GM12878 (cell line): ENCODE results near the gene KDM6A. TPM values are rescaled to one million over a fixed set of nuclear protein-coding genes. Genes with fewer than 3 reads are reported as not detected.
"Not testable (repeated sequence)": the region's sequence is repeated elsewhere in the genome, so short reads cannot be mapped to it uniquely, and the experiment has no call there.

Experiments used
- ATAC-seq: fragments of 200-7000 bp; cut with Tn5 transposase; 3 replicates; pipeline ENCODE4 v1.9.1; 2020; ENCODE audit warnings: mild to moderate bottlenecking, moderate library complexity
- BruUV-seq: library from RNA; stranded (reverse); fragments of 400-500 nt; replicated peaks from 2 replicates; lab custom pipeline; 2021; lab: Mats Ljungman, UMichigan
- CTCF ChIA-PET: fragments of 300-600 bp; sonication (Branson Sonifier 250); formaldehyde crosslinking; extraction: SDS; loops from one replicate; lab custom pipeline; 2021; ENCODE audit warnings: inconsistent platforms; lab: Yijun Ruan, JAX
- POLR2A ChIA-PET: fragments of 350-600 bp; formaldehyde crosslinking; extraction: SDS; loops from one replicate; lab custom pipeline; 2021; ENCODE audit warnings: inconsistent platforms; lab: Charles Lee
- RAD21 ChIA-PET: fragments of 300-600 bp; sonication (Branson Sonifier 250); formaldehyde crosslinking; loops from one replicate; lab custom pipeline; 2023; ENCODE audit warnings: antibody characterized with exemption; ENCODE audit not compliant: unreplicated experiment; lab: Charles Lee
- SMC1A ChIA-PET: fragments of 300-600 bp; sonication (Branson Sonifier 250); formaldehyde crosslinking; loops from one replicate; lab custom pipeline; 2023; ENCODE audit not compliant: unreplicated experiment, uncharacterized antibody; lab: Charles Lee
- DNase-seq: peaks from one replicate; pipeline ENCODE4 v3.0.0-alpha.2; 2011; ENCODE audit warnings: low read depth, low spot score
- FAIRE-seq: peaks from 3 replicates; lab custom pipeline; 2011; peaks lifted over from hg19 to GRCh38; lab: Jason Lieb, UNC
- H2AFZ ChIP-seq: 2 replicates; pipeline ENCODE4 v1.6.0; 2011; ENCODE audit warnings: low read depth, low read length, control low read depth; ENCODE audit not compliant: control insufficient read depth
- H3K27ac ChIP-seq: 2 replicates; pipeline ENCODE4 v1.5.1; 2011; ENCODE audit warnings: control low read depth; ENCODE audit not compliant: control insufficient read depth, insufficient read depth
- H3K27me3 ChIP-seq, 2 experiments: replicated peaks in 1 of 2; 2 replicates each; pipeline versions ENCODE4 v1.6.0 to v1.6.1; 2011; ENCODE audit warnings: low read length in 1 of 2; ENCODE audit not compliant: control insufficient read depth in 2 of 2, insufficient read depth in 2 of 2
- H3K36me3 ChIP-seq, 2 experiments: 2 replicates each; pipeline ENCODE4 v1.5.1; 2011; ENCODE audit warnings: low read length in 1 of 2; ENCODE audit not compliant: control insufficient read depth in 2 of 2, insufficient read depth in 2 of 2
- H3K4me1 ChIP-seq: 2 replicates; pipeline ENCODE4 v1.6.1; 2011; ENCODE audit warnings: mild to moderate bottlenecking, low read length, moderate library complexity, mixed read lengths; ENCODE audit not compliant: control insufficient read depth, insufficient read depth
- H3K4me2 ChIP-seq: 2 replicates; pipeline ENCODE4 v1.6.0; 2011; ENCODE audit warnings: control low read depth; ENCODE audit not compliant: control insufficient read depth, insufficient read depth
- H3K4me3 ChIP-seq: fragments of 200-600 bp; sonication (generic); 2 replicates; pipeline ENCODE4 v1.5.1; 2016
- H3K79me2 ChIP-seq: 2 replicates; pipeline ENCODE4 v1.6.0; 2011; ENCODE audit warnings: low read length; ENCODE audit not compliant: control insufficient read depth, insufficient read depth
- H3K9ac ChIP-seq: 2 replicates; pipeline ENCODE4 v1.8.0; 2011; ENCODE audit warnings: low read length, control low read depth, mixed read lengths; ENCODE audit not compliant: control insufficient read depth, insufficient read depth
- H3K9me3 ChIP-seq: replicated peaks from 3 replicates; pipeline ENCODE4 v1.5.1; 2011; ENCODE audit warnings: mild to moderate bottlenecking, low read length; ENCODE audit not compliant: control insufficient read depth, insufficient read depth
- H4K20me1 ChIP-seq: 2 replicates; pipeline ENCODE4 v1.6.0; 2011; ENCODE audit not compliant: control insufficient read depth, insufficient read depth
- ZBTB33 ChIP-seq: fragments of 450-650 bp; IDR thresholded peaks from 2 replicates; pipeline ENCODE4 v1.6.1; 2017; ENCODE audit warnings: mild to moderate bottlenecking
- WGBS: methylation state at CpG from one replicate; pipeline ENCODE4 v1.1.6; 2016; ENCODE audit warnings: low lambda C conversion rate; ENCODE audit not compliant: insufficient replicate concordance, insufficient coverage; ENCODE audit errors: missing lambda C conversion rate; 5-methylcytosine and 5-hydroxymethylcytosine counted together
- in situ Hi-C: fragments of 300-500 bp; cut with MboI; formaldehyde crosslinking; loops from 9 replicates; pipeline ENCODE4 v1.14.3; 2018; ENCODE audit warnings: mixed read lengths
- intact Hi-C: fragments of 100-400 bp; cut with micrococcal nuclease; formaldehyde crosslinking; loops from one replicate; pipeline ENCODE4 v1.14.2; 2022; ENCODE audit not compliant: unreplicated experiment
- polyA plus RNA-seq, 11 experiments: library from polyadenylated mRNA; depleted of rRNA in 4 of 11; unstranded in 6 of 11; stranded (reverse) in 5 of 11; fragments of >200 nt; fragmentation: Nextera tagmentation in 4 of 11; fragmentation: Illumina TruSeq in 1 of 11; extraction: Ambion mirVana in 4 of 11; extraction: Trizol in 1 of 11; gene quantifications; 1 replicate in 1 of 11; 2 replicates in 10 of 11; pipeline versions ENCODE4 v1.2.1 to v1.2.3, GENCODE V29; 2011 to 2016; ENCODE audit warnings: inconsistent platforms in 2 of 11, missing spikeins in 2 of 11, low read depth in 1 of 11
- total RNA-seq, 4 experiments: library from RNA; depleted of rRNA in 3 of 4; stranded (reverse); fragments of >200 nt in 3 of 4; fragmentation: Illumina TruSeq in 1 of 4; extraction: Trizol in 1 of 4; gene quantifications; 2 replicates each; pipeline versions ENCODE4 v1.2.1 to v1.2.3, GENCODE V29; 2013 to 2021

Gene KDM6A
- total and polyA plus RNA-seq, 10 of the 15 experiments (the other 5 are each of a cell fraction or from before 2014, with no cell fraction given): 7.9 to 29.0 (median 20.4) TPM

GRCh38 chrX:44999237-44999636, 126.2 kb downstream of the KDM6A start:
- H3K9me3 ChIP-seq, ATAC-seq, H3K27me3 ChIP-seq, RAD21 ChIA-PET, intact Hi-C loops, CTCF ChIA-PET, H3K9ac ChIP-seq, DNase-seq, H2AFZ ChIP-seq, H3K4me2 ChIP-seq, H3K27ac ChIP-seq, H3K36me3 ChIP-seq, H4K20me1 ChIP-seq, H3K4me3 ChIP-seq, in situ Hi-C loops, FAIRE-seq, POLR2A ChIA-PET: not testable (repeated sequence)
- SMC1A ChIA-PET: interaction anchor here (3.1 kb wide), 1 partner anchor 9 kb away, joined by 12 read pairs; no protein-coding TSS in a partner anchor
- Histone ChIP-seq H3K79me2 (peaks cover 35% of the 10 kb centered on the region), H3K4me1 (peaks cover 21% of the 10 kb centered on the region)
- peak; percentile 88 for TF ChIP-seq ZBTB33
- TSS peak; percentile 31 for BruUV-seq
- 67% methylated on average over 8 of the region's 8 CpGs for WGBS

GRCh38 chrX:44999872-45000271, 126.9 kb downstream of the KDM6A start:
- CTCF ChIA-PET: not testable (repeated sequence)

More at GRCh38 chrX:44999872-45000271, 126.9 kb downstream of the KDM6A start:
- ChIA-PET RAD21 (interaction anchor here (0.9 kb wide), 1 partner anchor 70 kb away, joined by 3 read pairs; no protein-coding TSS in a partner anchor), SMC1A (interaction anchor here (1.5 to 1.9 kb wide), 2 partner anchors 13 to 123 kb away, joined by 4 to 6 read pairs; no protein-coding TSS in a partner anchor), POLR2A (interaction anchor here (0.6 kb wide), 1 partner anchor 136 kb away, joined by 4 read pairs; no protein-coding TSS in a partner anchor)
- H3K36me3 ChIP-seq, H4K20me1 ChIP-seq, H3K9ac ChIP-seq, H3K27me3 ChIP-seq, H3K4me3 ChIP-seq, FAIRE-seq, H2AFZ ChIP-seq, H3K27ac ChIP-seq, in situ Hi-C loops, H3K9me3 ChIP-seq, ATAC-seq, H3K4me2 ChIP-seq, intact Hi-C loops, BruUV-seq, DNase-seq: not testable (repeated sequence)
- H3K4me1 ChIP-seq: peaks cover 21% of the 10 kb centered on the region
- 70% methylated on average over 3 of the region's 3 CpGs for WGBS
- H3K79me2 ChIP-seq: peaks cover 35% of the 10 kb centered on the region
